GM10248 (cell line): ENCODE data around the gene KBTBD12.

ENCODE experiments used
- CTCF ChIA-PET: fragments of 300-600 bp; sonication (Branson Sonifier 250); formaldehyde crosslinking; extraction: SDS; loops from one replicate; lab custom pipeline; 2021; ENCODE audit warnings: antibody characterized with exemption; lab: Yijun Ruan, JAX
- POLR2A ChIA-PET: fragments of 350-650 bp; sonication (Branson Sonifier 250); formaldehyde crosslinking; extraction: SDS; loops from one replicate; lab custom pipeline; 2020; ENCODE audit warnings: antibody characterized with exemption; lab: Yijun Ruan, JAX
- DNase-seq: peaks from one replicate; pipeline ENCODE4 v3.0.0; 2012; ENCODE audit errors: extremely low spot score
- TF ChIP-seq, protein P1 (sequence below): IDR thresholded peaks from 2 replicates; pipeline ENCODE4 v1.5.1; 2012; ENCODE audit warnings: mild to moderate bottlenecking, low read depth; ENCODE audit errors: extremely low read depth, missing control alignments, control extremely low read depth

The KBTBD12 gene

DNA sequence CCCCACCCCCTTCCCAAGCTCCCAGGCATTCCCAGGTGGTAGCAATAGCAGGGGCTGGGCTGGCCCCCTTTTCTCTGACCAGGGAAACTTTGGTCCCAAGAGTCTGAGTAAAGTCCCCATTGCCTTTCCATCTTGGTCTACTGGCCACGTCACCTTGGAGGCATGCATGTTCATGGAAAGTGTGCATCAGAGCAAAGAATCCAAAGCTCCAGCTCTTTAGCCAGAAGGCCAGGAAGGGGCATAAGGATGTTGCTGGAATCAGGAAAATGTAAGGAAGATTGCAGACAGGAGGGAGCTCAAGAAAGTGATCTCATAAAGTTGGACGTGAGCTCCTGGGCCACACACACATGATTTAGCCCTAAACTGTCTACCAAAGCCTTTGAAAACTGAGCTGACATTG, 63.6 kb downstream of the KBTBD12 start:
- TF ChIP-seq, protein P1, sequence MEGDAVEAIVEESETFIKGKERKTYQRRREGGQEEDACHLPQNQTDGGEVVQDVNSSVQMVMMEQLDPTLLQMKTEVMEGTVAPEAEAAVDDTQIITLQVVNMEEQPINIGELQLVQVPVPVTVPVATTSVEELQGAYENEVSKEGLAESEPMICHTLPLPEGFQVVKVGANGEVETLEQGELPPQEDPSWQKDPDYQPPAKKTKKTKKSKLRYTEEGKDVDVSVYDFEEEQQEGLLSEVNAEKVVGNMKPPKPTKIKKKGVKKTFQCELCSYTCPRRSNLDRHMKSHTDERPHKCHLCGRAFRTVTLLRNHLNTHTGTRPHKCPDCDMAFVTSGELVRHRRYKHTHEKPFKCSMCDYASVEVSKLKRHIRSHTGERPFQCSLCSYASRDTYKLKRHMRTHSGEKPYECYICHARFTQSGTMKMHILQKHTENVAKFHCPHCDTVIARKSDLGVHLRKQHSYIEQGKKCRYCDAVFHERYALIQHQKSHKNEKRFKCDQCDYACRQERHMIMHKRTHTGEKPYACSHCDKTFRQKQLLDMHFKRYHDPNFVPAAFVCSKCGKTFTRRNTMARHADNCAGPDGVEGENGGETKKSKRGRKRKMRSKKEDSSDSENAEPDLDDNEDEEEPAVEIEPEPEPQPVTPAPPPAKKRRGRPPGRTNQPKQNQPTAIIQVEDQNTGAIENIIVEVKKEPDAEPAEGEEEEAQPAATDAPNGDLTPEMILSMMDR = no peak
- ChIA-PET POLR2A (no interaction called here), CTCF (interaction anchor here (1.3 kb wide), 1 partner anchor 17 kb away, joined by 4 read pairs; no protein-coding TSS in a partner anchor)
- DNase-seq = no peak

DNA sequence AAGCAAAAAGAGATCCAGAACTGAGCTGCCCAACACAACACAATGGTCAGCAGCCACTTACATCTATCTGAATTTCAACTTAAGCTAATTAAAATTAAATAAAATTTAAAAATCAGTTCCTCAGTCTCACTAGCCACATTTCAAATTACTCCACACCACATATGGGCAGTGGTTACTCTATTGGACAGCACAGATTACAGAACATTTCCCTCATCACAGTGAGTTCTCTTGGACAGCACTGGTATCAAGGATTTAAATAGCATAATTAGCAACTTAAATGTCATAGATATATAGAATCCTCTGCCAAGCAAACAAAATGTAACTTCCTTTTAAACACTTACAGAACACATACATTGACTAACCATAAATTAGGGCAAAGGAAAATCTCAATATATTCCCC, 64.4 kb downstream of the KBTBD12 start:
- TF ChIP-seq, protein P1 = no peak
- CTCF ChIA-PET = interaction anchor here (1.3 kb wide), 1 partner anchor 16 kb away, joined by 4 read pairs; no protein-coding TSS in a partner anchor
- no peak for DNase-seq
- POLR2A ChIA-PET = no interaction called here

DNA sequence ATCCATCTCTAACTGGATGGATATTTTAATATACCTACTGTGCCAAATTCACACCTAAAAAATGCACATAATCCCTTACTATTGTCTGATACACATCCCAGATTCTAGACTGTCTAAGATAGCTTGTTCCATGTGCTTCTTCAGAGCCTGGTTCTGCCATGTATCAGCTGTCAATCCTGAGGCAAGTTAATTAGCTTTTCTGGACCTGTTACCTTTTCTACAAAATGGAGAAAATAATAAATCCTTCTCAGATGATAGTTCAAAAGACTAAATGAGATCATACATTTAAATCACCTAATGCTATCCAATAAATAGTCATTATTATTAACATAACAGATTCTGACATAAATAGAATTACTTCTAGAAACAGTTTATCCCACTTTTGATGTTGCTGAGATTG, 66.1 kb downstream of the KBTBD12 start:
- TF ChIP-seq, protein P1 = no peak
- DNase-seq = no peak
- ChIA-PET CTCF (interaction anchor here (1.3 to 1.6 kb wide), 2 partner anchors 10 to 19 kb away, joined by 3 read pairs; no protein-coding TSS in a partner anchor), POLR2A (no interaction called here)

DNA sequence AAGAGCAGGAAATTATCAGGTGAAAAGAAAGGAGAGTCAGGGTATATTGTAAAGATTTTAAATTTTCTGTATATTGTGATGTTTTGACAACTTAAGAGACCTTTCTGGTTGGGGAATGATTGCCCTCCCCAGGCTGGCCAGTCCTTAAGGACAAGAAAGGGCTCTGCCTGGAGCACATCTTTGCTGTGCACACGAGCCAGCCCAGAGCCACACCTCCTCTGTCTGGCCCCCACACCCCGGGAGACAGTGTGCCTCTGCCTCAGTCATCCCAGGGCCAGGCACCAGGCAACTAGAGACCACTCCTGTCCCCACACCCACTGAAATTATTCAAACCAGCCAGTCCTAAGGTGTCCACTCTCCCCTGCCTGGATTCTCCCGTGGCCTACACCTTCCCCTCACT, 67.1 kb downstream of the KBTBD12 start:
- ChIA-PET POLR2A (no interaction called here), CTCF (interaction anchor here (1.6 kb wide), 1 partner anchor 18 kb away, joined by 3 read pairs; no protein-coding TSS in a partner anchor)
- TF ChIP-seq, protein P1 = no peak
- no peak for DNase-seq

DNA sequence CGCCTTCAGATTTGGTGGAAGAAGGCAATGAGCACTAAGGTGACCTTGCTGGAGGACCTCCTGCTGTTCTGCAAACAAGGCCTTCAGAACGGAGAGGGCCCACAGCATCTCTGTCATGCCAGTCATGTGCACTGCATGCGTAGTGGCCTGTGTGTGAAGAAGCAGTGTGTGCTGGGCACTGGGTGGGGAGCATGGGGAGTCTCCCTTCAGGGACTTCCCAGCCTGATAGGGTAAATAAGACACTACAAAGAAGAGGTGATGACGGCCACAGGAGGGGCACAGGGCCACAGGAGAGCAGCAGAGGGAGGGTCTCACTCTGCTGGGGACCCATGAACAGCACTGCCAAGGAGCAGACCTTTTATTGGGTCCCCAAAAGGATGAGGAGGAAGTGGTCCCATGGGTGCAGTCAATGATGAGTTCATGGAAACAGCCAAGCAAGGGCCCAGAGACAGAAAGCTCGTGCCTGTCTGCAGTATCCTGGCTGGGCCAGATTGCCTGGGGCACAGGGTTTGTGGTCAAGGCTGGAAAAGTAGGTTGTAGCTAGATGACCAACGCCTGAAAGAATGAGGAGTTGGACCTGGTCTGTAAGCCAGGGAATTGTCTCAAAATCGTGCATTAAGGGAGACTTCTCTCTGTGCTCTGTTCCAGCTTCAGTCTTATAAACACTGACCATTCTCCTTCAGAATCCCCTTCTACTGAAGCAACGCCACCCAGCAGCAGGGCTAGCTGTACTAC, 69.4 kb downstream of the KBTBD12 start:
- ChIA-PET POLR2A (no interaction called here), CTCF (interaction anchor here (1.1 kb wide), 1 partner anchor 10 kb away, joined by 3 read pairs; no protein-coding TSS in a partner anchor)
- TF ChIP-seq, protein P1 = no peak
- no peak for DNase-seq

DNA sequence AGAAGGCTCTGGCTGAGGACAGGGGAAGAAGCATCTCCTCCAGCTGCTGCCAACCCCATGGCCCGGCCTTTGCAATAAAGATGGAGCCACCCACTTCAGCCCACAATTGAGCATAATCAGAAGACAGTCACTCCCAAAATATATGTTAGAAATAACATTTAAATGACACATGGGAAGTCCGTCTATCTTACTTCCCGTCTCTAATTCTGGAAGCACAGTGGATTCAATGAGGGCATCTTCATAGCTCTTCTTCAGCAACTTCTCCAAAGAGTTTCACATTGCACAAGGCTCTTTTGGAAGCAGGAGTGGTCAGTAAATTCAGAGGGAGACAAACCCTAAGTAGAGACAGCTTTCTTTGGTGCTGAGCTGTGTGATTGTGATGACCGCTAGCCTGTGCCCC, 70.2 kb downstream of the KBTBD12 start:
- CTCF ChIA-PET = interaction anchor here (0.9 to 1.3 kb wide), 3 partner anchors 10 to 17 kb away, joined by 3 read pairs; no protein-coding TSS in a partner anchor
- DNase-seq = no peak
- POLR2A ChIA-PET = no interaction called here
- TF ChIP-seq, protein P1 = no peak
